ENCODE results near the gene MAPK6. TPM values are rescaled to one million over a fixed set of nuclear protein-coding genes. Genes with fewer than 3 reads are reported as not detected.

The MAPK6 gene
- total RNA-seq, 4 donors from 2014 or later, result 48.8 to 73.1 (median 54.5) TPM

- 89 to 91% methylated on average over 5 of the region's 5 CpGs for WGBS, 2 donors
- no peak for DNase-seq (ENCODE audit: low spot score in 2 of 2)
- intact Hi-C loops (cut with DNase I; ENCODE audit: low total_unique reads), result no loop called here
- TF ChIP-seq POLR2A (IDR thresholded peaks at IDR 0.05) (no peak), CTCF (IDR thresholded peaks at IDR 0.05) (no peak)
- no peak overlapping the region for H3K4me3 ChIP-seq (ENCODE audit: low read depth, poor library complexity, severe bottlenecking)
Observed at GRCh38 chr15:52008359-52008697, 10.7 kb upstream of the MAPK6 start.

DNA sequence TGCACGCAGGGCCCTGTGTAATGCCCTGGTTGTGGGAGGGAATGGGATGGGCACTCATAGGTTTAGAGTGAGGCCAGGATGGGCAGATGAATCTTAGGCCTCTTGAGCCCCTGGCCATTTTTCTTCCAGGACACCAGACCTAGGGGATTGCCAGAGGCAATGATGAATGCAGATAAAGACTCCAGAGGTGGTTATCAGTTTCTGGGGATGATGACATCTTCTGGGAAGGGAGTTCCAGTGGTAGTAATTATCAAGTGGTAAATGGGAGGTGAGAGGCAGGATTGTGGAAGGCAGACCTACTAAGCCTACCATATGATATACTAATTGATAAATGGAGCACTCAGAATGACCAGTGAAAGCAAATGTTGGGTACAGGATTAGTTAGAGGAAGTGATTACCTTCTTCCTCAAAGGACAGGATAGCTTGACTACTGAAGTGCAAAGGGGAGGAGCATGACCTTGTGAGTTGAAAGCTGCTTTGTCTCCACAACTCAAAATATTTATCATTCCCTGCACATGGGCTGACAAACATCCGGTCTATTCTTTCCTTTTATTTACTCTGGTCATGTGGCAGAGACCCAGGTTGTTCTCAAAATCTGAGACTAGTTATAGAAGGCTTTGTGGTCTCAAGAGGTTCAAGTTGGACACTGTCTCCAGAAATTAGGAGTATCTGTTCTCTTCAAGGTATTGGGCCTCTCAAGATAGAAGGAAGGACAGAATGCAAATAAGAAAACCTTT is 10.2 kb upstream of the MAPK6 start:
- intact Hi-C loops (cut with DNase I; ENCODE audit: low total_unique reads), result no loop called here

GRCh38 chr15:52010633-52011595 is 8.1 kb upstream of the MAPK6 start:
- peak in 1 of 2 donors; percentile 72 for DNase-seq (ENCODE audit: low spot score in 2 of 2)
- no peak overlapping the region for H3K4me3 ChIP-seq (ENCODE audit: low read depth, poor library complexity, severe bottlenecking)
- WGBS, 2 donors, result 62 to 65% methylated on average over 14 of the region's 14 CpGs
- intact Hi-C loops (cut with DNase I; ENCODE audit: low total_unique reads), result no loop called here
- TF ChIP-seq CTCF (IDR thresholded peaks at IDR 0.05), result no peak

More for the DNA sequence above, 10.2 kb upstream of the MAPK6 start:
- H3K4me3 ChIP-seq (ENCODE audit: low read depth, poor library complexity, severe bottlenecking), result no peak overlapping the region
- WGBS, 2 donors, result 80% methylated on average over 2 of the region's 2 CpGs
- DNase-seq (ENCODE audit: low spot score in 2 of 2), result no peak
- TF ChIP-seq CTCF (IDR thresholded peaks at IDR 0.05) (no peak), POLR2A (IDR thresholded peaks at IDR 0.05) (no peak)

DNA sequence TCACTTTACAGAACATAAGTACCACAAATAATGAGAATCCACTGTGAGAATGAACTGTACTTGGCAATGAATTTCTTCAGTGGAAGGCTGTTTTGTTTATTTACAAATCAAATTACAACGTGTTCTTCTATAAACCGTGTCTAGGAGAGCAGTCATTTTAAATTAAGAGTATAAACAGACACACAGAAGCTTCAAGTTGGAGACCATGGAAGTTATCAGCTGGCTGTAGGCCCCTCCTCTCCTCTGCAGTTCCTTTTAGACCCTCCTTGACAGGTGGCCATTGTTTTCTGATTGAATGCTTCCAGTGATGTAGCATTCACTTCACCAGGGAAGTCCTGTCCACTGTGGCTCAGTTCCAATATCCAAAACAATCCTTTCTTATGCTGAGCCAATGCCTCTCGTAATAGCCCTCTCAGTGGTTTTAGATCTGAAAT is 7.3 kb upstream of the MAPK6 start:
- intact Hi-C loops (cut with DNase I; ENCODE audit: low total_unique reads), result no loop called here
- WGBS, 2 donors, result 31 to 54% methylated on average over 3 of the region's 3 CpGs
- no peak overlapping the region for H3K4me3 ChIP-seq (ENCODE audit: low read depth, poor library complexity, severe bottlenecking)
- TF ChIP-seq CTCF (IDR thresholded peaks at IDR 0.05) (no peak), POLR2A (IDR thresholded peaks at IDR 0.05) (no peak)
- no peak for DNase-seq (ENCODE audit: low spot score in 2 of 2)

DNA sequence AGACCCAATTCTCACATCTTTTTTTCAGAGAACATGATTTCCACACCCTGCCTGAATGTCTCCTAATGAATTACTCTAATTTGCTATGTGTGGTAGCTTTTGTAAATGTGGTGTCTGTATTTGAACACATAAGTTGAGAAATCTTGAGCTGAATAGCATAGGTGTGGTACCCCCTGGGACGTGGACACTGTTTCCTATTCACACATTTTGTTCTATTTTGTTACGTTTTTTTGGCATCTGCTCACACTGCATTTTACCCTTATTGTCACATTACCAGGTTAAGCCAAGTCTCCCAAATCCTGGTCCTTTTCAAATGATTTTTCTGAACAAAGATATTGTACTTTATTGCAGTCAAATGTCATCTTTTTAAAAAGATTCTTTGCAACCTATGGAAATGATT is 6.8 kb upstream of the MAPK6 start:
- WGBS, 2 donors, result 45 to 55% methylated on average over 2 of the region's 2 CpGs
- TF ChIP-seq CTCF (IDR thresholded peaks at IDR 0.05), result no peak
- intact Hi-C loops (cut with DNase I; ENCODE audit: low total_unique reads), result no loop called here
- no peak for DNase-seq (ENCODE audit: low spot score in 2 of 2)
- no peak overlapping the region for H3K4me3 ChIP-seq (ENCODE audit: low read depth, poor library complexity, severe bottlenecking)

Data from lower leg skin (tissue), 4 donors.